ENCODE measurements around the gene TENM3. TPM values are rescaled to one million over a fixed set of nuclear protein-coding genes. Genes with fewer than 3 reads are reported as not detected.

Gene TENM3
- total RNA-seq, 1 experiment from 2014 or later, result not detected

- Histone ChIP-seq H3K4me3 (no peak overlapping the region), H3K9me2 (ENCODE audit: insufficient read depth) (no peaks in the 10 kb centered on the region), H3K4me2 (no peak overlapping the region), H3K36me3 (ENCODE audit: low read depth) (no peaks in the 10 kb centered on the region), H3K27me3 (ENCODE audit: insufficient read depth, low read depth) (peaks cover 36% of the 10 kb centered on the region), H3K4me1 (replicated peaks; ENCODE audit: insufficient read depth) (no peaks in the 10 kb centered on the region), H3F3A (ENCODE audit: insufficient read depth, low read depth) (no peaks in the 10 kb centered on the region), H3K9me3 (ENCODE audit: insufficient read depth, low read depth) (no peaks in the 10 kb centered on the region), H2AFZ (no peak overlapping the region), H4K20me1 (ENCODE audit: insufficient read depth) (no peaks in the 10 kb centered on the region), H3K79me2 (ENCODE audit: low read depth) (no peaks in the 10 kb centered on the region), H3K27ac (no peak overlapping the region)
- DNase-seq, result no peak
- CTCF ChIA-PET, result no interaction called here
- no TSS peak for BruUV-seq (replicated peaks)
- POLR2A ChIA-PET (ENCODE audit: unreplicated experiment), result no interaction called here
- no peak for TF ChIP-seq CTCF (conservative IDR thresholded peaks at IDR 0.05)
- no peak for TF ChIP-seq EZH2 (IDR thresholded peaks at IDR 0.05; ENCODE audit: low read depth)
- intact Hi-C loops (cut with micrococcal nuclease; ENCODE audit: unreplicated experiment), result no loop called here
Measured at GRCh38 chr4:182745237-182745636, 502.0 kb downstream of the TENM3 start.

GRCh38 chr4:182746876-182747275 is 503.7 kb downstream of the TENM3 start:
- BruUV-seq (replicated peaks), result no TSS peak
- H4K20me1 ChIP-seq (ENCODE audit: insufficient read depth), result no peaks in the 10 kb centered on the region
- H3K27me3 ChIP-seq (ENCODE audit: insufficient read depth, low read depth), result peaks cover 21% of the 10 kb centered on the region
- no peaks in the 10 kb centered on the region for H3K4me1 ChIP-seq (replicated peaks; ENCODE audit: insufficient read depth)
- H3K9me2 ChIP-seq (ENCODE audit: insufficient read depth), result no peaks in the 10 kb centered on the region
- ChIA-PET POLR2A (ENCODE audit: unreplicated experiment) (no interaction called here), CTCF (no interaction called here)
- H3F3A ChIP-seq (ENCODE audit: insufficient read depth, low read depth), result no peaks in the 10 kb centered on the region
- TF ChIP-seq EZH2 (IDR thresholded peaks at IDR 0.05; ENCODE audit: low read depth) (no peak), CTCF (conservative IDR thresholded peaks at IDR 0.05) (no peak)
- no peaks in the 10 kb centered on the region for H3K36me3 ChIP-seq (ENCODE audit: low read depth)
- H2AFZ ChIP-seq, result no peak overlapping the region
- no peaks in the 10 kb centered on the region for H3K9me3 ChIP-seq (ENCODE audit: insufficient read depth, low read depth)
- no peak overlapping the region for H3K27ac ChIP-seq
- no peak overlapping the region for H3K4me3 ChIP-seq
- intact Hi-C loops (cut with micrococcal nuclease; ENCODE audit: unreplicated experiment), result no loop called here
- no peak overlapping the region for H3K4me2 ChIP-seq
- no peaks in the 10 kb centered on the region for H3K79me2 ChIP-seq (ENCODE audit: low read depth)
- DNase-seq, result no peak

- H4K20me1 ChIP-seq (ENCODE audit: insufficient read depth), result no peaks in the 10 kb centered on the region
- POLR2A ChIA-PET (ENCODE audit: unreplicated experiment), result no interaction called here
- H3K27me3 ChIP-seq (ENCODE audit: insufficient read depth, low read depth), result peaks cover 10% of the 10 kb centered on the region; the same call in 1 of the 2 replicates
- no peak overlapping the region for H3K4me3 ChIP-seq
- H3K4me2 ChIP-seq, result no peak overlapping the region
- TF ChIP-seq CTCF (conservative IDR thresholded peaks at IDR 0.05) (no peak), EZH2 (IDR thresholded peaks at IDR 0.05; ENCODE audit: low read depth) (no peak)
- no peak for DNase-seq
- intact Hi-C loops (cut with micrococcal nuclease; ENCODE audit: unreplicated experiment), result no loop called here
- no TSS peak for BruUV-seq (replicated peaks)
- CTCF ChIA-PET, result no interaction called here
- no peak overlapping the region for H2AFZ ChIP-seq
- H3K9me3 ChIP-seq (ENCODE audit: insufficient read depth, low read depth), result no peaks in the 10 kb centered on the region
- H3K79me2 ChIP-seq (ENCODE audit: low read depth), result no peaks in the 10 kb centered on the region
- no peaks in the 10 kb centered on the region for H3K36me3 ChIP-seq (ENCODE audit: low read depth)
- H3F3A ChIP-seq (ENCODE audit: insufficient read depth, low read depth), result no peaks in the 10 kb centered on the region
- no peaks in the 10 kb centered on the region for H3K9me2 ChIP-seq (ENCODE audit: insufficient read depth)
- H3K27ac ChIP-seq, result no peak overlapping the region
- H3K4me1 ChIP-seq (replicated peaks; ENCODE audit: insufficient read depth), result no peaks in the 10 kb centered on the region
Measured at GRCh38 chr4:182748283-182748682, 505.1 kb downstream of the TENM3 start.
